NT2/D1 (cell line): ENCODE results near the gene LARGE1.

Experiments
- DNase-seq: peaks from one replicate; pipeline ENCODE4 v3.0.0-alpha.2; 2011; ENCODE audit warnings: low read depth, low spot score
- H3K27me3 ChIP-seq: 2 replicates; pipeline ENCODE4 v1.6.0; 2011; ENCODE audit warnings: mild to moderate bottlenecking; ENCODE audit not compliant: insufficient read length, insufficient read depth
- H3K36me3 ChIP-seq: 2 replicates; pipeline ENCODE4 v1.6.1; 2011; ENCODE audit warnings: mild to moderate bottlenecking, low read length, mixed read lengths; ENCODE audit not compliant: insufficient read depth, insufficient read length
- H3K4me1 ChIP-seq: 2 replicates; pipeline ENCODE4 v1.5.1; 2011; ENCODE audit not compliant: insufficient read depth, insufficient read length
- H3K4me3 ChIP-seq: 2 replicates; pipeline ENCODE4 v1.5.1; 2011; ENCODE audit warnings: low read depth; ENCODE audit not compliant: insufficient read length
- H3K9ac ChIP-seq: 2 replicates; pipeline ENCODE4 v1.6.0; 2011; ENCODE audit warnings: low read depth; ENCODE audit not compliant: insufficient read length
- H3K9me3 ChIP-seq: 2 replicates; pipeline ENCODE4 v1.5.1; 2011; ENCODE audit warnings: mild to moderate bottlenecking, low read length; ENCODE audit not compliant: insufficient read depth
- SUZ12 ChIP-seq: IDR thresholded peaks from 2 replicates; pipeline ENCODE4 v1.6.1; 2011; ENCODE audit not compliant: insufficient read length, insufficient read depth; ENCODE audit errors: extremely low read depth
- YY1 ChIP-seq: IDR thresholded peaks from 2 replicates; pipeline ENCODE4 v1.6.1; 2011; ENCODE audit not compliant: insufficient read length, insufficient read depth
- ZNF274 ChIP-seq: IDR thresholded peaks from 2 replicates; pipeline ENCODE4 v1.6.1; 2011; ENCODE audit warnings: mild to moderate bottlenecking, low read depth, low read length

The LARGE1 gene

GRCh38 chr22:33914131-33914530 is 6.1 kb downstream of the LARGE1 start:
- DNase-seq = no peak
- Histone ChIP-seq H3K9ac (no peak overlapping the region), H3K36me3 (peaks cover 13% of the 10 kb centered on the region), H3K4me1 (no peaks in the 10 kb centered on the region), H3K27me3 (no peaks in the 10 kb centered on the region), H3K4me3 (no peak overlapping the region), H3K9me3 (no peaks in the 10 kb centered on the region)
- TF ChIP-seq ZNF274 (no peak), YY1 (no peak), SUZ12 (no peak)

GRCh38 chr22:33913188-33913587 is 7.1 kb downstream of the LARGE1 start:
- Histone ChIP-seq H3K9ac (no peak overlapping the region), H3K4me1 (no peaks in the 10 kb centered on the region), H3K36me3 (peaks cover 14% of the 10 kb centered on the region), H3K27me3 (no peaks in the 10 kb centered on the region), H3K4me3 (no peak overlapping the region), H3K9me3 (no peaks in the 10 kb centered on the region)
- TF ChIP-seq SUZ12 (no peak), ZNF274 (no peak), YY1 (no peak)
- DNase-seq = no peak

GRCh38 chr22:33909911-33910310 is 10.4 kb downstream of the LARGE1 start:
- no peak for TF ChIP-seq YY1
- TF ChIP-seq SUZ12 = no peak
- TF ChIP-seq ZNF274 = no peak
- Histone ChIP-seq H3K9me3 (no peaks in the 10 kb centered on the region), H3K27me3 (no peaks in the 10 kb centered on the region), H3K4me1 (no peaks in the 10 kb centered on the region), H3K36me3 (peaks cover 14% of the 10 kb centered on the region), H3K9ac (no peak overlapping the region), H3K4me3 (no peak overlapping the region)
- no peak for DNase-seq

- Histone ChIP-seq H3K4me1 (no peaks in the 10 kb centered on the region), H3K9me3 (no peaks in the 10 kb centered on the region), H3K4me3 (no peak overlapping the region), H3K36me3 (peaks cover 14% of the 10 kb centered on the region), H3K27me3 (no peaks in the 10 kb centered on the region), H3K9ac (no peak overlapping the region)
- TF ChIP-seq ZNF274 = no peak
- TF ChIP-seq YY1 = no peak
- no peak for TF ChIP-seq SUZ12
- no peak for DNase-seq
Measured at GRCh38 chr22:33909075-33909458, 11.2 kb downstream of the LARGE1 start.

GRCh38 chr22:33908171-33909074 is 11.9 kb downstream of the LARGE1 start:
- TF ChIP-seq ZNF274 = no peak
- TF ChIP-seq SUZ12 = no peak
- no peak for TF ChIP-seq YY1
- no peaks in the 10 kb centered on the region for H3K9me3 ChIP-seq
- no peaks in the 10 kb centered on the region for H3K4me1 ChIP-seq
- H3K36me3 ChIP-seq = peaks cover 14% of the 10 kb centered on the region
- no peak overlapping the region for H3K9ac ChIP-seq
- H3K4me3 ChIP-seq = no peak overlapping the region
- no peak for DNase-seq
- H3K27me3 ChIP-seq = no peaks in the 10 kb centered on the region

- H3K9ac ChIP-seq = no peak overlapping the region
- no peaks in the 10 kb centered on the region for H3K4me1 ChIP-seq
- peaks cover 14% of the 10 kb centered on the region for H3K36me3 ChIP-seq
- no peak for TF ChIP-seq ZNF274
- TF ChIP-seq YY1 = no peak
- no peak overlapping the region for H3K4me3 ChIP-seq
- no peak for DNase-seq
- no peaks in the 10 kb centered on the region for H3K27me3 ChIP-seq
- H3K9me3 ChIP-seq = no peaks in the 10 kb centered on the region
Measured at GRCh38 chr22:33906954-33907353, 13.3 kb downstream of the LARGE1 start.

- TF ChIP-seq ZNF274 (no peak), SUZ12 (no peak), YY1 (no peak)
- no peaks in the 10 kb centered on the region for H3K27me3 ChIP-seq
- peaks cover 14% of the 10 kb centered on the region for H3K36me3 ChIP-seq
- H3K4me1 ChIP-seq = no peaks in the 10 kb centered on the region
- no peak overlapping the region for H3K4me3 ChIP-seq
- no peaks in the 10 kb centered on the region for H3K9me3 ChIP-seq
- no peak overlapping the region for H3K9ac ChIP-seq
- no peak for DNase-seq
Measured at GRCh38 chr22:33906475-33906874, 13.8 kb downstream of the LARGE1 start.

GRCh38 chr22:33903012-33903411 is 17.3 kb downstream of the LARGE1 start:
- peaks cover 2% of the 10 kb centered on the region for H3K36me3 ChIP-seq
- H3K4me1 ChIP-seq = no peaks in the 10 kb centered on the region
- no peak for DNase-seq
- H3K9me3 ChIP-seq = no peaks in the 10 kb centered on the region
- H3K9ac ChIP-seq = no peak overlapping the region
- TF ChIP-seq YY1 (no peak), ZNF274 (no peak), SUZ12 (no peak)
- no peak overlapping the region for H3K4me3 ChIP-seq
- no peaks in the 10 kb centered on the region for H3K27me3 ChIP-seq
